GM12878 (cell line): ENCODE results near the gene TRIB2. TPM values are rescaled to one million over a fixed set of nuclear protein-coding genes. Genes with fewer than 3 reads are reported as not detected.

ENCODE experiments used
- ATAC-seq: fragments of 200-7000 bp; cut with Tn5 transposase; 3 replicates; pipeline ENCODE4 v1.9.1; 2020; ENCODE audit warnings: mild to moderate bottlenecking, moderate library complexity
- BruUV-seq: library from RNA; stranded (reverse); fragments of 400-500 nt; replicated peaks from 2 replicates; lab custom pipeline; 2021; lab: Mats Ljungman, UMichigan
- CTCF ChIA-PET: fragments of 300-600 bp; sonication (Branson Sonifier 250); formaldehyde crosslinking; extraction: SDS; loops from one replicate; lab custom pipeline; 2021; ENCODE audit warnings: inconsistent platforms; lab: Yijun Ruan, JAX
- POLR2A ChIA-PET: fragments of 350-600 bp; formaldehyde crosslinking; extraction: SDS; loops from one replicate; lab custom pipeline; 2021; ENCODE audit warnings: inconsistent platforms; lab: Charles Lee
- RAD21 ChIA-PET: fragments of 300-600 bp; sonication (Branson Sonifier 250); formaldehyde crosslinking; loops from one replicate; lab custom pipeline; 2023; ENCODE audit warnings: antibody characterized with exemption; ENCODE audit not compliant: unreplicated experiment; lab: Charles Lee
- SMC1A ChIA-PET: fragments of 300-600 bp; sonication (Branson Sonifier 250); formaldehyde crosslinking; loops from one replicate; lab custom pipeline; 2023; ENCODE audit not compliant: unreplicated experiment, uncharacterized antibody; lab: Charles Lee
- DNase-seq: peaks from one replicate; pipeline ENCODE4 v3.0.0-alpha.2; 2011; ENCODE audit warnings: low read depth, low spot score
- FAIRE-seq: peaks from 3 replicates; lab custom pipeline; 2011; peaks lifted over from hg19 to GRCh38; lab: Jason Lieb, UNC
- H2AFZ ChIP-seq: 2 replicates; pipeline ENCODE4 v1.6.0; 2011; ENCODE audit warnings: low read depth, low read length, control low read depth; ENCODE audit not compliant: control insufficient read depth
- H3K27ac ChIP-seq: 2 replicates; pipeline ENCODE4 v1.5.1; 2011; ENCODE audit warnings: control low read depth; ENCODE audit not compliant: control insufficient read depth, insufficient read depth
- H3K27me3 ChIP-seq, 2 experiments: replicated peaks in 1 of 2; 2 replicates each; pipeline versions ENCODE4 v1.6.0 to v1.6.1; 2011; ENCODE audit warnings: low read length in 1 of 2; ENCODE audit not compliant: control insufficient read depth in 2 of 2, insufficient read depth in 2 of 2
- H3K36me3 ChIP-seq, 2 experiments: 2 replicates each; pipeline ENCODE4 v1.5.1; 2011; ENCODE audit warnings: low read length in 1 of 2; ENCODE audit not compliant: control insufficient read depth in 2 of 2, insufficient read depth in 2 of 2
- H3K4me1 ChIP-seq: 2 replicates; pipeline ENCODE4 v1.6.1; 2011; ENCODE audit warnings: mild to moderate bottlenecking, low read length, moderate library complexity, mixed read lengths; ENCODE audit not compliant: control insufficient read depth, insufficient read depth
- H3K4me2 ChIP-seq: 2 replicates; pipeline ENCODE4 v1.6.0; 2011; ENCODE audit warnings: control low read depth; ENCODE audit not compliant: control insufficient read depth, insufficient read depth
- H3K4me3 ChIP-seq: fragments of 200-600 bp; sonication (generic); 2 replicates; pipeline ENCODE4 v1.5.1; 2016
- H3K79me2 ChIP-seq: 2 replicates; pipeline ENCODE4 v1.6.0; 2011; ENCODE audit warnings: low read length; ENCODE audit not compliant: control insufficient read depth, insufficient read depth
- H3K9ac ChIP-seq: 2 replicates; pipeline ENCODE4 v1.8.0; 2011; ENCODE audit warnings: low read length, control low read depth, mixed read lengths; ENCODE audit not compliant: control insufficient read depth, insufficient read depth
- H3K9me3 ChIP-seq: replicated peaks from 3 replicates; pipeline ENCODE4 v1.5.1; 2011; ENCODE audit warnings: mild to moderate bottlenecking, low read length; ENCODE audit not compliant: control insufficient read depth, insufficient read depth
- H4K20me1 ChIP-seq: 2 replicates; pipeline ENCODE4 v1.6.0; 2011; ENCODE audit not compliant: control insufficient read depth, insufficient read depth
- BCL11A ChIP-seq: IDR thresholded peaks from 2 replicates; pipeline ENCODE4 v1.6.1; 2011; ENCODE audit warnings: low read depth, low read length
- CHD1 ChIP-seq: IDR thresholded peaks from 2 replicates; pipeline ENCODE4 v1.6.1; 2012; ENCODE audit warnings: low read depth, low read length, improper control_type of control experiment
- CHD2 ChIP-seq: IDR thresholded peaks from 2 replicates; pipeline ENCODE4 v1.6.1; 2011; ENCODE audit warnings: low read depth, low read length, improper control_type of control experiment, borderline replicate concordance
- CHD4 ChIP-seq: fragments of 200-600 bp; sonication (generic); IDR thresholded peaks from 2 replicates; pipeline ENCODE4 v1.6.1; 2016; ENCODE audit warnings: mild to moderate bottlenecking
- ELK1 ChIP-seq: IDR thresholded peaks from 2 replicates; pipeline ENCODE4 v1.6.1; 2012; ENCODE audit warnings: low read depth, low read length, improper control_type of control experiment
- MYB ChIP-seq: fragments of 150-350 bp; IDR thresholded peaks from 2 replicates; pipeline ENCODE4 v1.6.1; 2014; ENCODE audit warnings: mild to moderate bottlenecking, low read depth, low read length, borderline replicate concordance
- NFYA ChIP-seq: IDR thresholded peaks from 2 replicates; pipeline ENCODE4 v1.6.1; 2011; ENCODE audit warnings: low read depth, mild to moderate bottlenecking, low read length, improper control_type of control experiment, borderline replicate concordance
- NFYB ChIP-seq: IDR thresholded peaks from 2 replicates; pipeline ENCODE4 v1.6.1; 2011; ENCODE audit warnings: low read depth, mild to moderate bottlenecking, low read length, improper control_type of control experiment, moderate library complexity; ENCODE audit not compliant: insufficient read depth
- NR2F1 ChIP-seq: fragments of 450-650 bp; conservative IDR thresholded peaks from 2 replicates; pipeline ENCODE4 v1.6.1; 2017; ENCODE audit warnings: mild to moderate bottlenecking
- POLR2AphosphoS5 ChIP-seq: IDR thresholded peaks from 2 replicates; pipeline ENCODE4 v1.6.1; 2011; ENCODE audit warnings: mild to moderate bottlenecking, low read length, inconsistent platforms
- SMAD5 ChIP-seq: IDR thresholded peaks from 2 replicates; pipeline ENCODE4 v1.6.1; 2016; ENCODE audit warnings: antibody characterized with exemption, low read depth
- SMC3 ChIP-seq: IDR thresholded peaks from 2 replicates; pipeline ENCODE4 v1.6.1; 2011; ENCODE audit warnings: low read length, improper control_type of control experiment, borderline replicate concordance
- STAT1 ChIP-seq: fragments of 450-650 bp; conservative IDR thresholded peaks from 2 replicates; pipeline ENCODE4 v1.6.1; 2014; ENCODE audit warnings: antibody characterized with exemption, mild to moderate bottlenecking
- WGBS: methylation state at CpG from one replicate; pipeline ENCODE4 v1.1.6; 2016; ENCODE audit warnings: low lambda C conversion rate; ENCODE audit not compliant: insufficient replicate concordance, insufficient coverage; ENCODE audit errors: missing lambda C conversion rate; 5-methylcytosine and 5-hydroxymethylcytosine counted together
- in situ Hi-C: fragments of 300-500 bp; cut with MboI; formaldehyde crosslinking; loops from 9 replicates; pipeline ENCODE4 v1.14.3; 2018; ENCODE audit warnings: mixed read lengths
- intact Hi-C: fragments of 100-400 bp; cut with micrococcal nuclease; formaldehyde crosslinking; loops from one replicate; pipeline ENCODE4 v1.14.2; 2022; ENCODE audit not compliant: unreplicated experiment
- polyA plus RNA-seq, 11 experiments: library from polyadenylated mRNA; depleted of rRNA in 4 of 11; unstranded in 6 of 11; stranded (reverse) in 5 of 11; fragments of >200 nt; fragmentation: Nextera tagmentation in 4 of 11; fragmentation: Illumina TruSeq in 1 of 11; extraction: Ambion mirVana in 4 of 11; extraction: Trizol in 1 of 11; gene quantifications; 1 replicate in 1 of 11; 2 replicates in 10 of 11; pipeline versions ENCODE4 v1.2.1 to v1.2.3, GENCODE V29; 2011 to 2016; ENCODE audit warnings: inconsistent platforms in 2 of 11, missing spikeins in 2 of 11, low read depth in 1 of 11
- total RNA-seq, 4 experiments: library from RNA; depleted of rRNA in 3 of 4; stranded (reverse); fragments of >200 nt in 3 of 4; fragmentation: Illumina TruSeq in 1 of 4; extraction: Trizol in 1 of 4; gene quantifications; 2 replicates each; pipeline versions ENCODE4 v1.2.1 to v1.2.3, GENCODE V29; 2013 to 2021
- TF ChIP-seq, protein P1 (sequence below): fragments of 450-650 bp; IDR thresholded peaks from 2 replicates; pipeline ENCODE4 v1.6.1; 2017; ENCODE audit warnings: mild to moderate bottlenecking, low read depth, inconsistent platforms; ENCODE audit not compliant: poor library complexity, severe bottlenecking
- TF ChIP-seq, protein P2 (sequence below): fragments of 450-650 bp; IDR thresholded peaks from 2 replicates; pipeline ENCODE4 v1.6.1; 2016; ENCODE audit warnings: mild to moderate bottlenecking, moderate library complexity, borderline replicate concordance
- TF ChIP-seq, protein P3 (sequence below): fragments of 450-650 bp; IDR thresholded peaks from 2 replicates; pipeline ENCODE4 v1.6.1; 2016; ENCODE audit warnings: mild to moderate bottlenecking

Gene TRIB2
- total and polyA plus RNA-seq, 10 of the 15 experiments (the other 5 are each of a cell fraction or from before 2014, with no cell fraction given): 1.6 to 9.2 (median 5.2) TPM

DNA sequence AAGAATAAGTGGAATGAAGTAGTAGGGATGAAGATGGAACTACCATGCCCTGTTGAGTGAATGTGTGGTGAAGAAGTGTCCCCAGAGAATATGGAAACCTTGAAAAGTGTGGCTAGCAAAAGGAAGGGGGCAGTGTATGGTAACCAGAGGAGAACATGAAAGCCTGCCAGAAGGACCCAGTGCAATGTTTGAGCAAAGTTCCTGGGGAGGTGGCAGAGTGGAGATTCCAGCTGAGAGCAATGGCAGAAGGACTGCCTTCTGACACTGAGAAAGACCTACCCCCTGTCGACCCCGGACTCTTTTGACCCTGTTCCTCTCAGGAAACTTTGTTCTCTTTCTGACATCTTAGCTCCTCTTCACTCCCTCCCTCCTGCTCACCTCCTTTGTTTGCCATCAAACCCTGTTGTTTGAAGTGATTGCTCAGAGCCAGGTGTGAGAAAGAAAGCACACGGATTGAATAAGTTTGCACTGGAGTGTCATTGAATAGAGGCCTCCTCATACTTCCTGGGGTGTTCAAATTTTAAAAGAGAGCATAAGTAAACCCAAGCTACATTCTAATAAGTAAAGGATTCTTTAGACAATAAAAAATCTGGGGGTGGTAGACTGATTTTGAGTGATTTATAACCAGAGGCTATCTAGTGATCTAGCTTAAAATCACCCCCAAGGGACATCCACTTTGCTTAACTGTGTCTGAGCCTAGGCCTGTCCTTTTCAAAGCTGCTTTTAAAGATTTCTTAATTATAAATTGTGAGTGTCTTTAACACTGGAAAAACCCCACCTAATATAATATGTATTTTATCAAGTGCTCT is 57.1 kb downstream of the TRIB2 start:
- Histone ChIP-seq H4K20me1 (no peaks in the 10 kb centered on the region), H2AFZ (no peak overlapping the region), H3K27me3 (peaks cover 0 to 1% of the 10 kb centered on the region in 2 experiments; a peak in 1 of 4 replicates), H3K36me3 (no peaks in the 10 kb centered on the region), H3K27ac (no peak overlapping the region), H3K4me2 (no peak overlapping the region), H3K4me3 (no peak overlapping the region), H3K79me2 (no peaks in the 10 kb centered on the region), H3K9ac (no peak overlapping the region), H3K9me3 (no peaks in the 10 kb centered on the region), H3K4me1 (no peaks in the 10 kb centered on the region)
- ChIA-PET POLR2A (no interaction called here), CTCF (no interaction called here), SMC1A (no interaction called here), RAD21 (no interaction called here)
- ATAC-seq (no peak), DNase-seq (no peak), FAIRE-seq (no peak)
- intact Hi-C loops: no loop called here
- in situ Hi-C loops: no loop called here
- BruUV-seq: no TSS peak
- 22% methylated on average over 3 of the region's 3 CpGs for WGBS
- TF ChIP-seq BCL11A: no peak
- TF ChIP-seq NR2F1: no peak
- no peak for TF ChIP-seq NFYA
- no peak for TF ChIP-seq SMAD5
- no peak for TF ChIP-seq STAT1
- TF ChIP-seq CHD4: no peak
- no peak for TF ChIP-seq NFYB
- no peak for TF ChIP-seq CHD2
- no peak for TF ChIP-seq POLR2AphosphoS5
- TF ChIP-seq MYB: no peak
- TF ChIP-seq CHD1: no peak
- no peak for TF ChIP-seq ELK1
- TF ChIP-seq, protein P1, sequence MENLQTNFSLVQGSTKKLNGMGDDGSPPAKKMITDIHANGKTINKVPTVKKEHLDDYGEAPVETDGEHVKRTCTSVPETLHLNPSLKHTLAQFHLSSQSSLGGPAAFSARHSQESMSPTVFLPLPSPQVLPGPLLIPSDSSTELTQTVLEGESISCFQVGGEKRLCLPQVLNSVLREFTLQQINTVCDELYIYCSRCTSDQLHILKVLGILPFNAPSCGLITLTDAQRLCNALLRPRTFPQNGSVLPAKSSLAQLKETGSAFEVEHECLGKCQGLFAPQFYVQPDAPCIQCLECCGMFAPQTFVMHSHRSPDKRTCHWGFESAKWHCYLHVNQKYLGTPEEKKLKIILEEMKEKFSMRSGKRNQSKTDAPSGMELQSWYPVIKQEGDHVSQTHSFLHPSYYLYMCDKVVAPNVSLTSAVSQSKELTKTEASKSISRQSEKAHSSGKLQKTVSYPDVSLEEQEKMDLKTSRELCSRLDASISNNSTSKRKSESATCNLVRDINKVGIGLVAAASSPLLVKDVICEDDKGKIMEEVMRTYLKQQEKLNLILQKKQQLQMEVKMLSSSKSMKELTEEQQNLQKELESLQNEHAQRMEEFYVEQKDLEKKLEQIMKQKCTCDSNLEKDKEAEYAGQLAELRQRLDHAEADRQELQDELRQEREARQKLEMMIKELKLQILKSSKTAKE: no peak
- TF ChIP-seq, protein P2, sequence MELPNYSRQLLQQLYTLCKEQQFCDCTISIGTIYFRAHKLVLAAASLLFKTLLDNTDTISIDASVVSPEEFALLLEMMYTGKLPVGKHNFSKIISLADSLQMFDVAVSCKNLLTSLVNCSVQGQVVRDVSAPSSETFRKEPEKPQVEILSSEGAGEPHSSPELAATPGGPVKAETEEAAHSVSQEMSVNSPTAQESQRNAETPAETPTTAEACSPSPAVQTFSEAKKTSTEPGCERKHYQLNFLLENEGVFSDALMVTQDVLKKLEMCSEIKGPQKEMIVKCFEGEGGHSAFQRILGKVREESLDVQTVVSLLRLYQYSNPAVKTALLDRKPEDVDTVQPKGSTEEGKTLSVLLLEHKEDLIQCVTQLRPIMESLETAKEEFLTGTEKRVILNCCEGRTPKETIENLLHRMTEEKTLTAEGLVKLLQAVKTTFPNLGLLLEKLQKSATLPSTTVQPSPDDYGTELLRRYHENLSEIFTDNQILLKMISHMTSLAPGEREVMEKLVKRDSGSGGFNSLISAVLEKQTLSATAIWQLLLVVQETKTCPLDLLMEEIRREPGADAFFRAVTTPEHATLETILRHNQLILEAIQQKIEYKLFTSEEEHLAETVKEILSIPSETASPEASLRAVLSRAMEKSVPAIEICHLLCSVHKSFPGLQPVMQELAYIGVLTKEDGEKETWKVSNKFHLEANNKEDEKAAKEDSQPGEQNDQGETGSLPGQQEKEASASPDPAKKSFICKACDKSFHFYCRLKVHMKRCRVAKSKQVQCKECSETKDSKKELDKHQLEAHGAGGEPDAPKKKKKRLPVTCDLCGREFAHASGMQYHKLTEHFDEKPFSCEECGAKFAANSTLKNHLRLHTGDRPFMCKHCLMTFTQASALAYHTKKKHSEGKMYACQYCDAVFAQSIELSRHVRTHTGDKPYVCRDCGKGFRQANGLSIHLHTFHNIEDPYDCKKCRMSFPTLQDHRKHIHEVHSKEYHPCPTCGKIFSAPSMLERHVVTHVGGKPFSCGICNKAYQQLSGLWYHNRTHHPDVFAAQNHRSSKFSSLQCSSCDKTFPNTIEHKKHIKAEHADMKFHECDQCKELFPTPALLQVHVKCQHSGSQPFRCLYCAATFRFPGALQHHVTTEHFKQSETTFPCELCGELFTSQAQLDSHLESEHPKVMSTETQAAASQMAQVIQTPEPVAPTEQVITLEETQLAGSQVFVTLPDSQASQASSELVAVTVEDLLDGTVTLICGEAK: no peak
- no peak for TF ChIP-seq SMC3
- TF ChIP-seq, protein P3, sequence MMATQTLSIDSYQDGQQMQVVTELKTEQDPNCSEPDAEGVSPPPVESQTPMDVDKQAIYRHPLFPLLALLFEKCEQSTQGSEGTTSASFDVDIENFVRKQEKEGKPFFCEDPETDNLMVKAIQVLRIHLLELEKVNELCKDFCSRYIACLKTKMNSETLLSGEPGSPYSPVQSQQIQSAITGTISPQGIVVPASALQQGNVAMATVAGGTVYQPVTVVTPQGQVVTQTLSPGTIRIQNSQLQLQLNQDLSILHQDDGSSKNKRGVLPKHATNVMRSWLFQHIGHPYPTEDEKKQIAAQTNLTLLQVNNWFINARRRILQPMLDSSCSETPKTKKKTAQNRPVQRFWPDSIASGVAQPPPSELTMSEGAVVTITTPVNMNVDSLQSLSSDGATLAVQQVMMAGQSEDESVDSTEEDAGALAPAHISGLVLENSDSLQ: no peak
